ENCODE data around the gene SLC25A21. TPM values are rescaled to one million over a fixed set of nuclear protein-coding genes. Genes with fewer than 3 reads are reported as not detected.

The SLC25A21 gene
- total RNA-seq, 1 experiment from 2014 or later, result 1.4 TPM

DNA sequence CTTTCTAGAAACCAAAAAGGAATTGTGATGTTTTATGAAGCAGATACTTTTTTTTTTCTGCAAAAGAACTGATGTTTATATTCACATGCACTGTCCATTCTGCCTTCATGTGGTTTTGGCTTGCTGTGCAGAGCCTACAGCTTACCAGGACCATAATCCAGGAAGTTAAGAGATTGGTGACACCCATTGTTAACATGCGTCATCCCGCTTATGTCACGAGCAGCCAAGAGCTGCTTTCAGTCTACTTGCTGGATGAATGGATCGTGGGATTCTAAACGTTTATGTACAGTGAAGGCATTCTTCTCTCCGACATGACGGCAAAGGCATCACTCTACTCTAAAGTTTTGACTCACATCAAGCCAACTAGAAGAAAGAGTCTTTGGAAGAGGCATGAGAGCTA is 434.1 kb downstream of the SLC25A21 start:
- intact Hi-C loops (cut with micrococcal nuclease), result no loop called here
- ChIA-PET POLR2A (interaction anchor here (0.5 to 1.6 kb wide), 4 partner anchors 9 to 721 kb away, joined by 3 read pairs; no protein-coding TSS in a partner anchor), CTCF (interaction anchor here (0.6 to 3.5 kb wide), 4 partner anchors 9 to 413 kb away, joined by 3 to 18 read pairs (median 7); no protein-coding TSS in a partner anchor)
- Mint-ChIP-seq H3K4me1 (ENCODE audit: insufficient read depth, unreplicated experiment) (no peaks in the 10 kb centered on the region), H3K4me3 (ENCODE audit: unreplicated experiment) (no peak overlapping the region), H3K36me3 (ENCODE audit: insufficient read depth, unreplicated experiment) (no peaks in the 10 kb centered on the region), H3K9me3 (ENCODE audit: unreplicated experiment) (peaks cover 2% of the 10 kb centered on the region), H3K27ac (ENCODE audit: low read depth, unreplicated experiment) (no peak overlapping the region), H3K27me3 (ENCODE audit: insufficient read depth, unreplicated experiment) (no peaks in the 10 kb centered on the region)
- no peak for DNase-seq (ENCODE audit: unreplicated experiment)
- no TSS peak for BruUV-seq (replicated peaks)
- TF ChIP-seq CTCF (IDR thresholded peaks at IDR 0.05; ENCODE audit: unreplicated experiment), result no peak

- H3K9me3 Mint-ChIP-seq (ENCODE audit: unreplicated experiment), result no peaks in the 10 kb centered on the region
- H3K4me3 Mint-ChIP-seq (ENCODE audit: unreplicated experiment), result no peak overlapping the region
- ChIA-PET CTCF (interaction anchor here (1.4 kb wide), 1 partner anchor 21 kb away, joined by 4 read pairs; no protein-coding TSS in a partner anchor), POLR2A (interaction anchor here (0.7 to 1.8 kb wide), 2 partner anchors 11 to 216 kb away, joined by 4 read pairs; no protein-coding TSS in a partner anchor)
- intact Hi-C loops (cut with micrococcal nuclease), result no loop called here
- no peaks in the 10 kb centered on the region for H3K36me3 Mint-ChIP-seq (ENCODE audit: insufficient read depth, unreplicated experiment)
- no peak overlapping the region for H3K27ac Mint-ChIP-seq (ENCODE audit: low read depth, unreplicated experiment)
- no peak for TF ChIP-seq CTCF (IDR thresholded peaks at IDR 0.05; ENCODE audit: unreplicated experiment)
- no peaks in the 10 kb centered on the region for H3K4me1 Mint-ChIP-seq (ENCODE audit: insufficient read depth, unreplicated experiment)
- BruUV-seq (replicated peaks), result no TSS peak
- no peak for DNase-seq (ENCODE audit: unreplicated experiment)
- H3K27me3 Mint-ChIP-seq (ENCODE audit: insufficient read depth, unreplicated experiment), result no peaks in the 10 kb centered on the region
Observed at GRCh38 chr14:36726128-36726527, 446.3 kb downstream of the SLC25A21 start.

DNA sequence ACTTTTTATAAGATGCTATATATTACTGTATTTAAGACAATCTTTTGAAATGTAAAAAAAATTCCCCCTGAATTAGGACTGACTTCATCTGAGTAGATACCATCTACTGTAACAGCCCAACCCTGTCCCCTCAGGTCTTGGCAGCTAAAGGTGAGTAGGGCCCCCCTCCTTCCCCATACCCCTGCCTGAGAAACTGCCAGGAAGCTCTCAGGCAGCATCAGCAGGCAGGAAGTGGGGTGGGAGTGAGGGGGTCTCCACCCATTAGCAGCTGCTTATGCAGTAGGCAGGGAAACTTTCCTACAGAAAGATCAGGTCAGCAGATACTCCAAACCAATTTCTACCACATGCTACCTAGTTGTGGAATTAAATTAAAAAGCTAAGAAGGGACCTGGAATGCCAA is 448.2 kb downstream of the SLC25A21 start:
- CTCF ChIA-PET, result interaction anchor here (0.6 to 1.7 kb wide), 6 partner anchors 9 to 466 kb away, joined by 3 to 7 read pairs (median 3); no protein-coding TSS in a partner anchor

DNA sequence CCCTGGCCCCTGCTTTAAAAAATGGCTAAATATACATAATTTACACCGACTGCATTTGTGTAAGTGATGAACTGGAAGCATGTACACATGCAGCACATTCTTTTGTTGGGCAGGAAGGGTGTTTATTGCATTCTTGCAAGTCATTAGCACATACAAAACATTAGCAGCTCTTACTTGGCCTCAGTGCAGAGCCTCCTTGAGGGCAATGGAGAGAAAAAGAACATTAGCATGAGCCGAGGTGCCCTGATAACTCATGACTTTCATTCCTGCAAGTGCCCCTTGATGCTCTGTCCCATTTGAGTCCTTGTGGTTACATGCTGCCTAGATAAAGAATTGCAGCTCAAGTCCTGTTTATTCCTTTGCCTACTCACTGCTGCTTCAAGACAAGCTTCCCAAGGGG is 448.9 kb downstream of the SLC25A21 start:
- H3K9me3 Mint-ChIP-seq (ENCODE audit: unreplicated experiment), result no peaks in the 10 kb centered on the region
- H3K4me3 Mint-ChIP-seq (ENCODE audit: unreplicated experiment), result no peak overlapping the region
- CTCF ChIA-PET, result interaction anchor here (0.8 to 1.7 kb wide), 4 partner anchors 9 to 219 kb away, joined by 3 to 7 read pairs (median 4); no protein-coding TSS in a partner anchor
- H3K27me3 Mint-ChIP-seq (ENCODE audit: insufficient read depth, unreplicated experiment), result no peaks in the 10 kb centered on the region
- peaks cover 6% of the 10 kb centered on the region for H3K36me3 Mint-ChIP-seq (ENCODE audit: insufficient read depth, unreplicated experiment)
- no peak for TF ChIP-seq CTCF (IDR thresholded peaks at IDR 0.05; ENCODE audit: unreplicated experiment)
- BruUV-seq (replicated peaks), result no TSS peak
- DNase-seq (ENCODE audit: unreplicated experiment), result no peak
- POLR2A ChIA-PET, result no interaction called here
- H3K27ac Mint-ChIP-seq (ENCODE audit: low read depth, unreplicated experiment), result no peak overlapping the region
- peaks cover under 1% of the 10 kb centered on the region for H3K4me1 Mint-ChIP-seq (ENCODE audit: insufficient read depth, unreplicated experiment)
- intact Hi-C loops (cut with micrococcal nuclease), result no loop called here

More for the DNA sequence above, 448.2 kb downstream of the SLC25A21 start:
- H3K4me3 Mint-ChIP-seq (ENCODE audit: unreplicated experiment), result no peak overlapping the region
- no peak for DNase-seq (ENCODE audit: unreplicated experiment)
- BruUV-seq (replicated peaks), result no TSS peak
- no peaks in the 10 kb centered on the region for H3K27me3 Mint-ChIP-seq (ENCODE audit: insufficient read depth, unreplicated experiment)
- POLR2A ChIA-PET, result interaction anchor here (0.9 to 1.8 kb wide), 2 partner anchors 9 to 13 kb away, joined by 4 read pairs; no protein-coding TSS in a partner anchor
- peaks cover 6% of the 10 kb centered on the region for H3K36me3 Mint-ChIP-seq (ENCODE audit: insufficient read depth, unreplicated experiment)
- intact Hi-C loops (cut with micrococcal nuclease), result no loop called here
- no peak for TF ChIP-seq CTCF (IDR thresholded peaks at IDR 0.05; ENCODE audit: unreplicated experiment)
- H3K9me3 Mint-ChIP-seq (ENCODE audit: unreplicated experiment), result no peaks in the 10 kb centered on the region
- no peak overlapping the region for H3K27ac Mint-ChIP-seq (ENCODE audit: low read depth, unreplicated experiment)
- no peaks in the 10 kb centered on the region for H3K4me1 Mint-ChIP-seq (ENCODE audit: insufficient read depth, unreplicated experiment)

Measured in MCF 10A (cell line).